Right renal pelvis (tissue), 4 donors: ENCODE data around the gene LRCOL1. TPM values are rescaled to one million over a fixed set of nuclear protein-coding genes. Genes with fewer than 3 reads are reported as not detected.

Experiments
- DNase-seq, 4 donors: peaks; one replicate each; pipeline ENCODE4 v3.0.0-alpha.2; 2013; ENCODE audit warnings: low read depth in 4 of 4, low spot score in 3 of 4, missing footprints in 1 of 4
- polyA plus RNA-seq, 4 donors: library from polyadenylated mRNA; unstranded; fragments of 120-200 nt; gene quantifications; one replicate each; pipeline ENCODE4 v1.2.1, GENCODE V29; 2013; ENCODE audit not compliant: insufficient read length in 4 of 4

LRCOL1 gene
- polyA plus RNA-seq, 4 donors: 1.1 to 2.7 (median 2.2) TPM

DNA sequence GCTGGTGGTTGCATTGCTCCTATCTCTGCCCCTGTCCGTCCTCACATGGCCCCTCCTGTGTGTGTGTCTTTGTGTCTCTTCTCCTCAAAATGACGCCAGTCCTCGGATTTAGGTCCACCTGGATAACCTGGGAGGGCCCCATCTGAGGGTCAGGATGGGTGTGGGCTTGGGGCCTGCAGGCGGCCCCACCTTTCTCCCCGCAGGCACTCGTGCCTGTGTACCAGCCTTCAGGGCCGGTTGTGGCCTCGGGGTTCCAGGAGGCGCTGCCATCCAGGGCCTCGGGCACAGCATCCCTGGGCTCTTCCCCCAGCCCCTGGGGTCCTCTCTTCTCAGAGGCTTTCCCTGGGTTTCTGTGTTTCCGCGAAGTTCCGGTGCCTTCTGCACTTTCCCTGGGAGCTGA, 54.7 kb downstream of the LRCOL1 start:
- no peak for DNase-seq

GRCh38 chr12:132554845-132555630, 55.3 kb downstream of the LRCOL1 start:
- no peak for DNase-seq

Other genes starting within 250 kb of the LRCOL1 start
- 10 to 100 TPM; 43.8 to 87.9 (median 51.9) TPM for gene FBRSL1, start 120.4 kb downstream of the LRCOL1 start, polyA plus RNA-seq
- gene P2RX2, start 8.2 kb upstream of the LRCOL1 start, polyA plus RNA-seq: 1 to 10 TPM in 3 of 4 donors, under 1 TPM in 1; 0.77 to 2.3 (median 1.3) TPM
- gene POLE, start 76.8 kb upstream of the LRCOL1 start, polyA plus RNA-seq: 10 to 100 TPM; 40.5 to 47.5 (median 45.6) TPM
- 10 to 100 TPM; 43.5 to 61.2 (median 56.7) TPM for gene PXMP2, start 77.0 kb upstream of the LRCOL1 start, polyA plus RNA-seq
- gene PGAM5, start 100.3 kb upstream of the LRCOL1 start, polyA plus RNA-seq: 10 to 100 TPM; 21.0 to 26.4 (median 22.8) TPM
- gene ANKLE2, start 151.2 kb upstream of the LRCOL1 start, polyA plus RNA-seq: 10 to 100 TPM; 60.1 to 66.6 (median 62.8) TPM
- 10 to 100 TPM; 22.0 to 26.0 (median 24.3) TPM for gene GOLGA3, start 218.3 kb upstream of the LRCOL1 start, polyA plus RNA-seq